ENCODE results near the gene TMCO4.

GRCh38 chr1:19824036-19824435 is 24.3 kb upstream of the TMCO4 start:
- no peak for TF ChIP-seq POLR2A (IDR thresholded peaks at IDR 0.05; ENCODE audit: low read length)
- no peak for TF ChIP-seq GATA1 (IDR thresholded peaks at IDR 0.05; ENCODE audit: low read depth, low read length)

Measured in erythroblast (primary cell).